B cell (primary cell): ENCODE measurements around the gene ANO9.

ENCODE experiments used
- EZH2 ChIP-seq: IDR thresholded peaks from 2 replicates; pipeline ENCODE4 v1.6.1; 2012; ENCODE audit warnings: borderline replicate concordance, low read depth, mild to moderate bottlenecking, moderate library complexity, low read length; ENCODE audit not compliant: insufficient read depth, poor library complexity, severe bottlenecking
- TF ChIP-seq, protein P1 (sequence below): fragments of 200-600 bp; IDR thresholded peaks from one replicate; pipeline ENCODE4 v1.8.0; 2022; ENCODE audit warnings: antibody characterized with exemption, mild to moderate bottlenecking

DNA sequence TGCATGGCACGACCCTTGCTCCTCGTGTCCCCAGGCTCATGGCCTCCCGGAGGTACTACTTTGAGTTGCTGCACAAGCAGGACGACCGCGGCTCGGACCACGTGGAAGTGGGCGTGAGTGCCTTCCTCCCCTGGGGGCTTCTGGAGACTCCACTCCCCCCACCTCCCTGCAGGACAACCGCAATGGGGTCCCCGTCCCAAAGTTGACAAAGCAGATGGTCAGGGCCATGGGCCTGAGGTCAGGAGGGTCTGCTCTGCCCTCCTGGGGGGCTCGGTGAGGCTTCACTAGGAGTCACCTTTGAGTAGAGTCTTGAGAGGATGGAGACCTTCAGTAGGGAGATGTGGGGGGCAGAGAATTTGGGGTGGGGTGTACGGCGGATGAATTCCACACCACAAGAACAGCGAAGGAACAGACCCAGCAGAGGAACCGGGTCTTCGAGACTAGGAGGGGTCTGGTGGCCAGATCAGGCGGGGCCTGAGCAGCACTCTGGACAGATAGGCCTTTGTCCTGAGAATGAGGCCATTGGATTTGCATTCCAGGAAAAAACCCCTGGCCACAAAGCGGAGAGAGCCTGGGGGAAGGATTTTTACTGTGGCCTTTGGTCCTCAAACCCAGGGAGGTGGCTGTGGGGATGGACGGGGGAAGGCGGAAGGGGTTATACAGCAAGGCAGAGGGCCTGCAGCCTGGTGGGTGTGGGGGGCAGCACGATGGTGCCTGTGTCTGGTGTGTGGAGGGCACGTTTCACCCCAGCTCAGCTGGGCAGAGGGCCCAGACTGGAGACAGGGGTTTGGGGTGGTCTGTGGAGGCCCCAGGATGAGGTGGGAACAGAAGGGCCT, 67.9 kb downstream of the ANO9 start:
- TF ChIP-seq, protein P1, sequence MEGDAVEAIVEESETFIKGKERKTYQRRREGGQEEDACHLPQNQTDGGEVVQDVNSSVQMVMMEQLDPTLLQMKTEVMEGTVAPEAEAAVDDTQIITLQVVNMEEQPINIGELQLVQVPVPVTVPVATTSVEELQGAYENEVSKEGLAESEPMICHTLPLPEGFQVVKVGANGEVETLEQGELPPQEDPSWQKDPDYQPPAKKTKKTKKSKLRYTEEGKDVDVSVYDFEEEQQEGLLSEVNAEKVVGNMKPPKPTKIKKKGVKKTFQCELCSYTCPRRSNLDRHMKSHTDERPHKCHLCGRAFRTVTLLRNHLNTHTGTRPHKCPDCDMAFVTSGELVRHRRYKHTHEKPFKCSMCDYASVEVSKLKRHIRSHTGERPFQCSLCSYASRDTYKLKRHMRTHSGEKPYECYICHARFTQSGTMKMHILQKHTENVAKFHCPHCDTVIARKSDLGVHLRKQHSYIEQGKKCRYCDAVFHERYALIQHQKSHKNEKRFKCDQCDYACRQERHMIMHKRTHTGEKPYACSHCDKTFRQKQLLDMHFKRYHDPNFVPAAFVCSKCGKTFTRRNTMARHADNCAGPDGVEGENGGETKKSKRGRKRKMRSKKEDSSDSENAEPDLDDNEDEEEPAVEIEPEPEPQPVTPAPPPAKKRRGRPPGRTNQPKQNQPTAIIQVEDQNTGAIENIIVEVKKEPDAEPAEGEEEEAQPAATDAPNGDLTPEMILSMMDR = no peak
- no peak for TF ChIP-seq EZH2
